Measurements from ENCODE around the gene KIF13A.

- TF ChIP-seq CTCF (conservative IDR thresholded peaks at IDR 0.05) = no peak
- TF ChIP-seq EZH2 (IDR thresholded peaks at IDR 0.05; ENCODE audit: low read depth) = no peak
These were observed 224.8 kb downstream of the KIF13A start for GRCh38 chr6:17762651-17763050.
